Common myeloid progenitor, CD34-positive (primary cell): ENCODE data around the gene SMIM38.

ENCODE experiments used
- CTCF ChIA-PET: fragments of 350-600 bp; sonication (Branson Sonifier 250); formaldehyde crosslinking; loops from one replicate; lab custom pipeline; 2021; ENCODE audit warnings: antibody characterized with exemption; lab: Charles Lee
- POLR2A ChIA-PET: fragments of 350-600 bp; sonication (Branson Sonifier 250); formaldehyde crosslinking; loops from one replicate; lab custom pipeline; 2021; ENCODE audit warnings: antibody characterized with exemption; lab: Charles Lee
- DNase-seq, 3 donors: peaks; one replicate each; pipeline versions ENCODE4 v3.0.0 to v3.0.0-alpha.2; 2013
- H3K27ac ChIP-seq, 2 experiments: 1 replicate in 1 of 2; 2 replicates in 1 of 2; pipeline ENCODE4 v1.7.0; 2013; ENCODE audit warnings: inconsistent platforms in 2 of 2, low read length in 2 of 2, mild to moderate bottlenecking in 2 of 2, low read depth in 1 of 2, moderate library complexity in 1 of 2; ENCODE audit not compliant: severe bottlenecking in 2 of 2, insufficient read depth in 1 of 2, poor library complexity in 1 of 2
- H3K27me3 ChIP-seq, 5 experiments: replicated peaks in 2 of 5; 1 replicate in 3 of 5; 2 replicates in 2 of 5; pipeline versions ENCODE4 v1.6.1 to v1.7.0; 2013; ENCODE audit warnings: low read length in 4 of 5, mild to moderate bottlenecking in 2 of 5, moderate library complexity in 2 of 5, inconsistent platforms in 1 of 5; ENCODE audit not compliant: insufficient read depth in 5 of 5, control insufficient read depth in 4 of 5
- H3K36me3 ChIP-seq, 4 experiments: 1 replicate in 2 of 4; 2 replicates in 2 of 4; pipeline versions ENCODE4 v1.6.1 to v1.7.0; 2013; ENCODE audit warnings: low read length in 3 of 4, control low read depth in 1 of 4, mild to moderate bottlenecking in 1 of 4; ENCODE audit not compliant: control insufficient read depth in 4 of 4, insufficient read depth in 4 of 4
- H3K4me1 ChIP-seq, 4 experiments: 1 replicate in 3 of 4; 2 replicates in 1 of 4; pipeline versions ENCODE4 v1.6.1 to v1.7.1; 2013; ENCODE audit warnings: low read length in 3 of 4, mild to moderate bottlenecking in 3 of 4, control low read depth in 1 of 4, inconsistent platforms in 1 of 4, moderate library complexity in 1 of 4; ENCODE audit not compliant: control insufficient read depth in 4 of 4, insufficient read depth in 4 of 4; ENCODE audit errors: control extremely low read depth in 1 of 4
- H3K4me3 ChIP-seq, 7 experiments: 1 replicate in 4 of 7; 2 replicates in 3 of 7; pipeline versions ENCODE4 v1.5.1 to v1.7.0; 2013; ENCODE audit warnings: mild to moderate bottlenecking in 7 of 7, low read length in 6 of 7, moderate library complexity in 6 of 7, inconsistent platforms in 2 of 7, low read depth in 2 of 7, control low read depth in 1 of 7; ENCODE audit not compliant: insufficient read depth in 4 of 7, control insufficient read depth in 1 of 7; ENCODE audit errors: extremely low read depth in 1 of 7
- H3K9me3 ChIP-seq, 5 experiments: 1 replicate in 4 of 5; 2 replicates in 1 of 5; pipeline versions ENCODE4 v1.6.1 to v1.7.1; 2013; ENCODE audit warnings: low read length in 4 of 5, mild to moderate bottlenecking in 2 of 5, inconsistent platforms in 1 of 5, low read depth in 1 of 5, moderate library complexity in 1 of 5; ENCODE audit not compliant: control insufficient read depth in 4 of 5, insufficient read depth in 2 of 5; ENCODE audit errors: control extremely low read depth in 1 of 5
- WGBS: methylation state at CpG from one replicate; pipeline ENCODE4 v1.1.5; 2013; ENCODE audit not compliant: insufficient coverage; 5-methylcytosine and 5-hydroxymethylcytosine counted together

The SMIM38 gene

GRCh38 chr11:69110451-69110850, 45.3 kb upstream of the SMIM38 start:
- H3K4me1 ChIP-seq: peaks cover 0 to 4% (median 0%) of the 10 kb centered on the region in 4 experiments
- H3K36me3 ChIP-seq: no peaks in the 10 kb centered on the region
- CTCF ChIA-PET: no interaction called here
- H3K27me3 ChIP-seq: peaks cover 0 to 2% (median 0%) of the 10 kb centered on the region in 5 experiments
- POLR2A ChIA-PET: no interaction called here
- no peak overlapping the region for H3K4me3 ChIP-seq
- DNase-seq: no peak
- H3K27ac ChIP-seq: no peak overlapping the region
- 97% methylated on average over 6 of the region's 6 CpGs for WGBS
- peaks cover 0 to 5% (median 0%) of the 10 kb centered on the region in 5 experiments for H3K9me3 ChIP-seq

GRCh38 chr11:69111624-69112542, 43.9 kb upstream of the SMIM38 start:
- CTCF ChIA-PET: interaction anchor here (3.5 kb wide), 1 partner anchor 10 kb away, joined by 14 read pairs; no protein-coding TSS in a partner anchor
- peaks cover 0 to 2% (median 0%) of the 10 kb centered on the region in 5 experiments for H3K27me3 ChIP-seq
- DNase-seq: no peak
- WGBS: 99% methylated on average over 18 of the region's 20 CpGs
- H3K4me1 ChIP-seq: peaks cover 0 to 1% (median 0%) of the 10 kb centered on the region in 4 experiments
- no peaks in the 10 kb centered on the region for H3K36me3 ChIP-seq
- no peak overlapping the region for H3K27ac ChIP-seq
- H3K4me3 ChIP-seq: no peak overlapping the region
- POLR2A ChIA-PET: no interaction called here
- peaks cover 0 to 5% (median 0%) of the 10 kb centered on the region in 5 experiments for H3K9me3 ChIP-seq

GRCh38 chr11:69113226-69113625, 42.5 kb upstream of the SMIM38 start:
- CTCF ChIA-PET: interaction anchor here (3.5 kb wide), 1 partner anchor 11 kb away, joined by 14 read pairs; no protein-coding TSS in a partner anchor

GRCh38 chr11:69113646-69114340, 41.9 kb upstream of the SMIM38 start:
- no peaks in the 10 kb centered on the region for H3K9me3 ChIP-seq
- H3K4me1 ChIP-seq: no peaks in the 10 kb centered on the region
- no peak overlapping the region for H3K27ac ChIP-seq
- POLR2A ChIA-PET: no interaction called here
- no peak for DNase-seq
- 95% methylated on average over 19 of the region's 22 CpGs for WGBS
- CTCF ChIA-PET: interaction anchor here (3.5 kb wide), 1 partner anchor 12 kb away, joined by 14 read pairs; no protein-coding TSS in a partner anchor
- peaks cover 0 to 2% (median 0%) of the 10 kb centered on the region in 5 experiments for H3K27me3 ChIP-seq
- H3K4me3 ChIP-seq: no peak overlapping the region
- H3K36me3 ChIP-seq: no peaks in the 10 kb centered on the region

More at GRCh38 chr11:69113226-69113625, 42.5 kb upstream of the SMIM38 start:
- H3K27ac ChIP-seq: no peak overlapping the region
- H3K4me3 ChIP-seq: no peak overlapping the region
- POLR2A ChIA-PET: no interaction called here
- no peaks in the 10 kb centered on the region for H3K4me1 ChIP-seq
- DNase-seq: no peak
- peaks cover 0 to 2% (median 0%) of the 10 kb centered on the region in 5 experiments for H3K27me3 ChIP-seq
- no peaks in the 10 kb centered on the region for H3K36me3 ChIP-seq
- 95% methylated on average over 10 of the region's 10 CpGs for WGBS
- H3K9me3 ChIP-seq: peaks cover 0 to 1% (median 0%) of the 10 kb centered on the region in 5 experiments

- WGBS: 93% methylated on average over 6 of the region's 6 CpGs
- no peak for DNase-seq
- no peaks in the 10 kb centered on the region for H3K36me3 ChIP-seq
- H3K27ac ChIP-seq: no peak overlapping the region
- peaks cover 0 to 2% (median 0%) of the 10 kb centered on the region in 5 experiments for H3K9me3 ChIP-seq
- H3K27me3 ChIP-seq: peaks cover 0 to 2% (median 0%) of the 10 kb centered on the region in 5 experiments
- H3K4me3 ChIP-seq: no peak overlapping the region
- POLR2A ChIA-PET: no interaction called here
- CTCF ChIA-PET: interaction anchor here (1.1 to 3.5 kb wide), 3 partner anchors 9 to 83 kb away, joined by 3 to 14 read pairs (median 3); no protein-coding TSS in a partner anchor
- H3K4me1 ChIP-seq: no peaks in the 10 kb centered on the region
These were observed 41.4 kb upstream of the SMIM38 start for GRCh38 chr11:69114362-69114761.

- no peaks in the 10 kb centered on the region for H3K4me1 ChIP-seq
- POLR2A ChIA-PET: no interaction called here
- no peak for DNase-seq
- H3K9me3 ChIP-seq: peaks cover 0 to 2% (median 0%) of the 10 kb centered on the region in 5 experiments
- 93% methylated on average over 18 of the region's 21 CpGs for WGBS
- no peaks in the 10 kb centered on the region for H3K36me3 ChIP-seq
- H3K4me3 ChIP-seq: no peak overlapping the region
- H3K27me3 ChIP-seq: peaks cover 0 to 2% (median 0%) of the 10 kb centered on the region in 5 experiments
- H3K27ac ChIP-seq: no peak overlapping the region
- CTCF ChIA-PET: interaction anchor here (1.1 to 3.5 kb wide), 4 partner anchors 10 to 557 kb away, joined by 3 to 14 read pairs (median 3); no protein-coding TSS in a partner anchor
These were observed 40.8 kb upstream of the SMIM38 start for GRCh38 chr11:69114811-69115523.
